PC-3 (cell line): ENCODE measurements around the gene GLS.
"Not testable (repeated sequence)": the region's sequence is repeated elsewhere in the genome, so short reads cannot be mapped to it uniquely, and the experiment has no call there.

Experiments
- CTCF ChIP-seq: fragments of 300-600 bp; sonication (generic); conservative IDR thresholded peaks from 2 replicates; pipeline ENCODE4 v1.5.1; 2017; ENCODE audit warnings: antibody characterized with exemption, low read depth, mild to moderate bottlenecking, low read length
- EZH2 ChIP-seq: fragments of 300-600 bp; sonication (generic); IDR thresholded peaks from one replicate; pipeline ENCODE4 v1.6.1; 2017; ENCODE audit warnings: antibody characterized with exemption, mild to moderate bottlenecking, low read length; ENCODE audit not compliant: unreplicated experiment
- EZH2phosphoT487 ChIP-seq: fragments of 300-600 bp; sonication (generic); IDR thresholded peaks from 2 replicates; pipeline ENCODE4 v1.6.1; 2018; ENCODE audit warnings: mild to moderate bottlenecking, antibody characterized with exemption, low read length, borderline replicate concordance

DNA sequence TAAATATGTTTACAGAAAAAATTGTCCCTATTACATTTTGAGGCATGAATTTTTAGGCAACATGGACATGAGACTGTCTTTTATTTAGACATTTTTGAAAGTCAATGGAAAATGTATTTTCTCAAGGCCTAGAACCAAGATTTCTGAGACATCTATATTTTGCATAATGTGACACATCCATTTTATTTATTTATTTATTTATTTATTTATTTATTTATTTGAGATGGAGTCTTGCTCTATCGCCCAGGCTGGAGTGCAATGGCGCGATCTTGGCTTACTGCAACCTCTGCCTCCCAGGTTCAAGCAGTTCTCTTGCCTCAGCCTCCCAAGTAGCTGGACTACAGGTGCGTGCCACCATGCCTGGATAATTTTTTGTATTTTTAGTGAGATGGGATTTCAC lies 27.6 kb upstream of the GLS start:
- not testable (repeated sequence) for TF ChIP-seq CTCF, EZH2, EZH2phosphoT487
